ENCODE data around the gene PRPF31. TPM values are rescaled to one million over a fixed set of nuclear protein-coding genes. Genes with fewer than 3 reads are reported as not detected.

The PRPF31 gene
- total RNA-seq, 4 donors from 2014 or later: 24.7 to 50.5 (median 34.9) TPM

DNA sequence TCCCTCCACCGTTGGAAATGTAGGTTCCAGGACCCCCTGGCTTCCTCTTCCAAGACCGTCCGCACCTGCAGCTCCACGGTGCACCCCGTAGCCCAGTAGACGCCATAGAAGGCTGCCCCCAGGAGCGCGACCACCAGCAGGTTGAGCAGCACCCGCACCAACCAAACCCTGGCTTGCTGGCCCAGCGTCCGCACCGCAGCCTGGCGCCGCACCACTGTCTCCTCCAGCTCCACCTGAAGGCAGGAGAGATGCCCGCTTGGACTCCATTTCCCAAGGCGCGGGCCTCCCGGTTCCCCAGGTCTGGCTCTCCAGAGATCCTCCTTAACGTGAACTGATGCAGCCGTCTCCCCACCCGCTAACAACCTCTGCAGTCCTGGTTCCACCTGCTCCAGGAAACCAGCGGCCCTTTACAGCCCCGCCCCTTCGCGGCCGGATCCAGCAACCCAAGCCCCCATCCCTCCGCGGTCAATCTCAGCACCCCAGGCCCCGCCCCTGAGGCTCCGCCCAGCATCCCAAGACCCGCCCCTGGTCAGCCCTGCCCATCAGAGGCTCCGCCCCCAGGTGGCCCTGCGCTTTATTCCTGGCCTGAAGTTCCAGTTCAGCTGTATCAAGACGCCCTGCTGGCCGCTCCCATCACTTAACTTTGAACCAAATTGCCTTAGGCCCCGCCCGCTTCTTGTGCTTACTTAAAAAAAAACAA lies 49.0 kb downstream of the PRPF31 start:
- Histone ChIP-seq H3K36me3 (no peaks in the 10 kb centered on the region), H3K4me1 (peaks cover 26 to 60% (median 42%) of the 10 kb centered on the region in 4 donors), H3K9me3 (no peaks in the 10 kb centered on the region), H3K4me3 (peak overlapping the region in 1 of 4 donors; percentile 11), H3K27me3 (peaks cover 4% of the 10 kb centered on the region), H3K27ac (peak overlapping the region; percentile 28 to 53 (median 44))
- peak; percentile 59 for TF ChIP-seq POLR2A (IDR thresholded peaks at IDR 0.05)
- TF ChIP-seq, protein P1, sequence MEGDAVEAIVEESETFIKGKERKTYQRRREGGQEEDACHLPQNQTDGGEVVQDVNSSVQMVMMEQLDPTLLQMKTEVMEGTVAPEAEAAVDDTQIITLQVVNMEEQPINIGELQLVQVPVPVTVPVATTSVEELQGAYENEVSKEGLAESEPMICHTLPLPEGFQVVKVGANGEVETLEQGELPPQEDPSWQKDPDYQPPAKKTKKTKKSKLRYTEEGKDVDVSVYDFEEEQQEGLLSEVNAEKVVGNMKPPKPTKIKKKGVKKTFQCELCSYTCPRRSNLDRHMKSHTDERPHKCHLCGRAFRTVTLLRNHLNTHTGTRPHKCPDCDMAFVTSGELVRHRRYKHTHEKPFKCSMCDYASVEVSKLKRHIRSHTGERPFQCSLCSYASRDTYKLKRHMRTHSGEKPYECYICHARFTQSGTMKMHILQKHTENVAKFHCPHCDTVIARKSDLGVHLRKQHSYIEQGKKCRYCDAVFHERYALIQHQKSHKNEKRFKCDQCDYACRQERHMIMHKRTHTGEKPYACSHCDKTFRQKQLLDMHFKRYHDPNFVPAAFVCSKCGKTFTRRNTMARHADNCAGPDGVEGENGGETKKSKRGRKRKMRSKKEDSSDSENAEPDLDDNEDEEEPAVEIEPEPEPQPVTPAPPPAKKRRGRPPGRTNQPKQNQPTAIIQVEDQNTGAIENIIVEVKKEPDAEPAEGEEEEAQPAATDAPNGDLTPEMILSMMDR (IDR thresholded peaks at IDR 0.05): peak in 1 of 5 experiments; percentile 19
- no peak for TF ChIP-seq EP300 (IDR thresholded peaks at IDR 0.05; ENCODE audit: low read depth)
- peak; percentile 31 to 69 (median 47) for TF ChIP-seq POLR2AphosphoS5 (IDR thresholded peaks at IDR 0.05)
- DNase-seq: peak; percentile 95
- intact Hi-C loops (cut with DNase I; ENCODE audit: low total_unique reads) (loop anchor here (5.0 kb wide), 1 partner anchor 68 kb away; no protein-coding TSS in a partner anchor), in situ Hi-C loops (cut with MboI; ENCODE audit: low pct_ligation_motif_present in 1 of 4, low pct_unique_long_range_greater_than_20kb in 1 of 4, low sequenced_read_pairs in 3 of 4) (loop anchor here in 1 of 4 donors (10.0 kb wide), 1 partner anchor 70 kb away; no protein-coding TSS in a partner anchor)
- 13 to 20% methylated on average over 4 to 30 of the region's 37 CpGs for WGBS, 2 donors (ENCODE audit: low coverage in 1 of 2)

GRCh38 chr19:54165222-54165621 lies 49.7 kb downstream of the PRPF31 start:
- intact Hi-C loops (cut with DNase I; ENCODE audit: low total_unique reads) (loop anchor here (5.0 kb wide), 1 partner anchor 67 kb away; no protein-coding TSS in a partner anchor), in situ Hi-C loops (cut with MboI; ENCODE audit: low pct_ligation_motif_present in 1 of 4, low pct_unique_long_range_greater_than_20kb in 1 of 4, low sequenced_read_pairs in 3 of 4) (loop anchor here in 1 of 4 donors (10.0 kb wide), 1 partner anchor 70 kb away; no protein-coding TSS in a partner anchor)
- no peaks in the 10 kb centered on the region for H3K9me3 ChIP-seq
- peaks cover 25 to 58% (median 40%) of the 10 kb centered on the region in 4 donors for H3K4me1 ChIP-seq
- H3K4me3 ChIP-seq: no peak overlapping the region
- no peak for DNase-seq
- no peaks in the 10 kb centered on the region for H3K36me3 ChIP-seq
- peaks cover 4% of the 10 kb centered on the region for H3K27me3 ChIP-seq
- H3K27ac ChIP-seq: peak overlapping the region in 3 of 4 donors; percentile 28 to 48 (median 46)
- 81 to 90% methylated on average over 4 to 25 of the region's 25 CpGs for WGBS, 2 donors (ENCODE audit: low coverage in 1 of 2)
- TF ChIP-seq, protein P1 (IDR thresholded peaks at IDR 0.05): no peak
- no peak for TF ChIP-seq POLR2AphosphoS5 (IDR thresholded peaks at IDR 0.05)
- no peak for TF ChIP-seq EP300 (IDR thresholded peaks at IDR 0.05; ENCODE audit: low read depth)
- TF ChIP-seq POLR2A (IDR thresholded peaks at IDR 0.05): no peak

DNA sequence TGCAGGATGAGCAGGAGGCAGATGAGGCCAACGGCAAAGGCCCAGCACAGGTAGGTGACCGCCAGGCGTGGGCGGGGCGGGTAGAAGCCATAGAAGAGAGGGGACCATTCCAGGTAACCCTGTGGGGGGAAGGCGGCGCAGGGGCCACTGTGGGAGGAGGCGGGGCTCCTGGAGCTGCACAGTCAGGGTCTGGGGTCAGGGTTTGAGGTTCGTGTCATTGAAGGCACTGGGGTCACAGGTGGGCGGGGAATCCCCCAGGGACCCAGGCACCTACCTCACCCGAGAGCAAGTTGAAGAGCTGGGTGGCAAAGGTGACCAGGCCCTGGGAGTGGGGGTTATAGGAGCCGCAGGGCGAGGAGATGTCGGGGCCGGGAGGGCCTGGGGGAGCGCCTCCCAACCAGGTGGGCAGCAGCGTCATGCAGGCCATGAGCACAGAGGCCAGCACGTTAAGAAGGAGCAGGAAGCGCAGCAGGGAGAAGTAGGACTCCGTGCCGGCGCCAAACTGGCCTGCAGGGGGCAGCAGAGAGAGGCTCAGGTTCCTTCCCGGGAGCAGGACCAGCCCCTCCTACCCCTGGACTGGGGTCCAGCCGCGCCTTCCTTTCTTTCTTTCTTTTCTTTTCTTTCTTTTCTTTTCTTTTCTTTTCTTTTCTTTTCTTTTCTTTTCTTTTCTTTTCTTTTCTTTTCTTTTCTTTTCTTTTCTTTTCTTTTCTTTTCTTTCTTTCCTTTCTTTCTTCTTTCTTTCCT lies 52.8 kb downstream of the PRPF31 start:
- WGBS, 2 donors (ENCODE audit: low coverage in 1 of 2): 30% methylated on average over 25 of the region's 25 CpGs; no CpG with 5 or more reads in 1 of the 2 donors
- peaks cover 5 to 30% (median 16%) of the 10 kb centered on the region in 4 donors for H3K4me1 ChIP-seq
- intact Hi-C loops (cut with DNase I; ENCODE audit: low total_unique reads): loop anchor here (5.0 kb wide), 1 partner anchor 64 kb away; no protein-coding TSS in a partner anchor
- peak overlapping the region in 1 of 4 donors; percentile 33 for H3K27ac ChIP-seq
- H3K9me3 ChIP-seq: no peaks in the 10 kb centered on the region
- peak; percentile 96 for DNase-seq
- in situ Hi-C loops (cut with MboI; ENCODE audit: low pct_ligation_motif_present in 1 of 4, low pct_unique_long_range_greater_than_20kb in 1 of 4, low sequenced_read_pairs in 3 of 4): loop anchor here in 1 of 4 donors (10.0 kb wide), 1 partner anchor 66 kb away; no protein-coding TSS in a partner anchor
- H3K4me3 ChIP-seq: no peak overlapping the region
- no peak for TF ChIP-seq POLR2A (IDR thresholded peaks at IDR 0.05)
- TF ChIP-seq, protein P1 (IDR thresholded peaks at IDR 0.05): peak; percentile 75 to 98 (median 91)
- TF ChIP-seq POLR2AphosphoS5 (IDR thresholded peaks at IDR 0.05): peak in 1 of 3 donors; percentile 33
- H3K27me3 ChIP-seq: peaks cover 7% of the 10 kb centered on the region
- H3K36me3 ChIP-seq: no peaks in the 10 kb centered on the region
